Thymus (tissue), 11 donors: ENCODE results near the gene INCENP. TPM values are rescaled to one million over a fixed set of nuclear protein-coding genes. Genes with fewer than 3 reads are reported as not detected.

Experiments
- DNase-seq, 9 donors: peaks; one replicate each; pipeline ENCODE4 v3.0.0-alpha.2; 2013; ENCODE audit warnings: low spot score in 9 of 9, low read depth in 6 of 9, missing footprints in 1 of 9
- H3K27ac ChIP-seq, 2 donors: one replicate each; pipeline ENCODE4 v1.5.1; 2013; ENCODE audit warnings: control low read depth in 1 of 2, low read depth in 1 of 2, low read length in 1 of 2, mild to moderate bottlenecking in 1 of 2, moderate library complexity in 1 of 2
- H3K27me3 ChIP-seq, 2 donors: one replicate each; pipeline ENCODE4 v1.5.1; 2013; ENCODE audit warnings: low read length in 1 of 2; ENCODE audit not compliant: control insufficient read depth in 2 of 2, insufficient read depth in 1 of 2
- H3K36me3 ChIP-seq, 2 donors: one replicate each; pipeline ENCODE4 v1.5.1; 2013; ENCODE audit warnings: low read length in 1 of 2, mild to moderate bottlenecking in 1 of 2, moderate library complexity in 1 of 2; ENCODE audit not compliant: control insufficient read depth in 2 of 2, insufficient read depth in 2 of 2
- H3K4me1 ChIP-seq, 2 donors: one replicate each; pipeline ENCODE4 v1.5.1; 2013; ENCODE audit warnings: low read length in 2 of 2; ENCODE audit not compliant: control insufficient read depth in 2 of 2, insufficient read depth in 2 of 2
- H3K4me3 ChIP-seq, 2 donors: one replicate each; pipeline ENCODE4 v1.5.1; 2013; ENCODE audit warnings: low read length in 2 of 2, control low read depth in 1 of 2, mild to moderate bottlenecking in 1 of 2
- H3K9me3 ChIP-seq, 2 donors: one replicate each; pipeline ENCODE4 v1.5.1; 2013; ENCODE audit warnings: low read length in 1 of 2, mild to moderate bottlenecking in 1 of 2; ENCODE audit not compliant: control insufficient read depth in 2 of 2, insufficient read depth in 1 of 2
- WGBS: extraction: QIAGEN DNeasy Blood & Tissue Kit; methylation state at CpG from one replicate; pipeline ENCODE4 v1.1.7; 2013; 5-methylcytosine and 5-hydroxymethylcytosine counted together
- polyA plus RNA-seq: library from polyadenylated mRNA; stranded (reverse); fragments of 200-250 nt; gene quantifications from one replicate; pipeline ENCODE4 v1.2.3, GENCODE V29; 2013
- total RNA-seq: library from RNA; stranded (reverse); fragments of 120-200 nt; gene quantifications from one replicate; pipeline ENCODE4 v1.2.4, GENCODE V29; 2013
- donor health status: healthy.

The INCENP gene
- total and polyA plus RNA-seq, 2 donors: 5.2 to 24.7 TPM

DNA sequence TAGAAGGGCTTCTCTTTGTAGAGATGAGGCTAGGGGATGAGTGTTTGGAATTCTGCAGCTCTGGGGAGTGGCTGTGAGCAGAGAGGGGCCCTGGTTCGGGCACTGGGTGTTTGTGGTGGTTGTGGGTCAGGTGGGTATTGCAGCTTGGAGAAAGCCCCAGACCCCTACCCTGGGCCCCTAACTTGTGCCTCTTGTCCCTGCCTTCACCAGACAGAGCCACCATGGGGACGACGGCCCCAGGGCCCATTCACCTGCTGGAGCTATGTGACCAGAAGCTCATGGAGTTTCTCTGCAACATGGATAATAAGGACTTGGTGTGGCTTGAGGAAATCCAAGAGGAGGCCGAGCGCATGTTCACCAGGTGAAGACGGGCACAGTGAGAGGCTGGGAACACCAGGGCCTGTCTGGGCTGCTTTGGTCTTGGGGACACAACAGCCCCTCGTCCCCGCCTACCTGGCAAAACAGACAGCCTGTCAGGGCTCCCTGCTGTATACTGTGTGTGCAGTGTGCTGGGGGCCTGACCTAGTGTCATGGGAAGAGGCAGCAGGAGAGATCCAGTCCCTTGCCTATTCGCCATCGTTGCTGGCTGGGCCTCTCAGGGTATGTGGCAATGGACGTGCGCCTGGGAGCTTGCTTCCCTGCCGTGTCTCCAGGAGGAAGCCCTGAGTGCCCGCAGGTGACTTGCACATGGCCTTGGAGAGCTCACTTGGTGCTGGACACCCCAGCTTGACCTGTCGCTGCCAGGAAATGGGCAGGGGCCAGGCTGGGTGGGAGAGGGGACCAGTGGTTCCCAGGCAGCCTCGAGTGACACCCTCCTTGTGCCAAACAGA, 4.3 kb downstream of the INCENP start:
- WGBS: 95% methylated on average over 16 of the region's 16 CpGs
- no peak for DNase-seq
- Histone ChIP-seq H3K9me3 (no peaks in the 10 kb centered on the region), H3K36me3 (peaks cover 48 to 59% of the 10 kb centered on the region in 2 donors), H3K4me3 (no peak overlapping the region), H3K27ac (no peak overlapping the region), H3K4me1 (peaks cover 15 to 18% of the 10 kb centered on the region in 2 donors), H3K27me3 (no peaks in the 10 kb centered on the region)

DNA sequence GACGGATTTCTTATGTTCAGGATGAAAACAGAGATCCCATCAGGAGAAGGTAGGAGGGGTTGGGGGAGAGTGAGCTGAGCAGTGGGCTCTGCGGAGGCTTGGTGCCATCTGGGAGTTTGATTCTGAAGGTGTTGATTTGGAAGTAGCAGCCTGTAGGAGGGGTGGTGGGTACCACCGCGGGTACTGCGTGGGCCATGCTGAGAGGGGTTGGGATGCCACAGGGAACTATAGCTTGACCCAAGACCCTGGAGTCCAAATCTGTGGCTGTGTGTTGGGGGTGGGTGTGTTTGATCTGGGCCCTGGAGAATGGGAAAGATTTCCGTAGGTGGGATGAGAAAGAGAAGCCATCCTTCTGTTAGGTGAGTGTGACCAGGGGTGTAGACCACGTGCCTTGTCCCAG, 5.0 kb downstream of the INCENP start:
- Histone ChIP-seq H3K9me3 (no peaks in the 10 kb centered on the region), H3K27me3 (no peaks in the 10 kb centered on the region), H3K27ac (no peak overlapping the region), H3K4me3 (no peak overlapping the region), H3K4me1 (peaks cover 15 to 18% of the 10 kb centered on the region in 2 donors), H3K36me3 (peaks cover 55 to 65% of the 10 kb centered on the region in 2 donors)
- DNase-seq: no peak
- WGBS: 99% methylated on average over 7 of the region's 7 CpGs

DNA sequence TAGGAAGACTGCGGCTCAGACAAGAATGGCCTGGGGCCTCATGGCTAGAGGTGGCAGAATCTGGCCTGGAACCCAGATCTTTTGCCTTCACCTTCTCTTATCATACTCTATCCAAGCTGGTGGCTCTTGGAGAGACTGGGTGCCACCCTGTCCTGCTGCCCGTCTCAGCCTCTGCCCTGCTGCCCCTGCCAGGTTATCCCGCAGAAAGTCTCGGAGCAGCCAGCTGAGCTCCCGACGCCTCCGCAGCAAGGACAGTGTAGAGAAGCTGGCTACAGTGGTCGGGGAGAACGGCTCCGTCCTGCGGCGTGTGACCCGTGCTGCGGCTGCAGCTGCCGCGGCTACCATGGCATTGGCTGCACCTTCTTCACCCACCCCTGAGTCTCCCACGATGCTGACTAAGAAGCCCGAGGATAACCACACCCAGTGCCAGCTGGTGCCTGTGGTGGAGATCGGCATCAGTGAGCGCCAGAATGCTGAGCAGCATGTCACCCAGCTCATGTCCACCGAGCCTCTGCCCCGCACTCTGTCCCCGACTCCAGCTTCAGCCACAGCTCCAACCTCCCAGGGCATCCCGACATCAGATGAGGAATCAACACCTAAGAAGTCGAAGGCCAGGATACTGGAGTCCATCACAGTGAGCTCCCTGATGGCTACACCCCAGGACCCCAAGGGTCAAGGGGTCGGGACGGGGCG, 5.9 kb downstream of the INCENP start:
- H3K27me3 ChIP-seq: no peaks in the 10 kb centered on the region
- H3K4me1 ChIP-seq: peaks cover 11 to 13% of the 10 kb centered on the region in 2 donors
- peaks cover 58 to 70% of the 10 kb centered on the region in 2 donors for H3K36me3 ChIP-seq
- no peak overlapping the region for H3K4me3 ChIP-seq
- no peak overlapping the region for H3K27ac ChIP-seq
- WGBS: 97% methylated on average over 28 of the region's 28 CpGs
- H3K9me3 ChIP-seq: no peaks in the 10 kb centered on the region
- no peak for DNase-seq

DNA sequence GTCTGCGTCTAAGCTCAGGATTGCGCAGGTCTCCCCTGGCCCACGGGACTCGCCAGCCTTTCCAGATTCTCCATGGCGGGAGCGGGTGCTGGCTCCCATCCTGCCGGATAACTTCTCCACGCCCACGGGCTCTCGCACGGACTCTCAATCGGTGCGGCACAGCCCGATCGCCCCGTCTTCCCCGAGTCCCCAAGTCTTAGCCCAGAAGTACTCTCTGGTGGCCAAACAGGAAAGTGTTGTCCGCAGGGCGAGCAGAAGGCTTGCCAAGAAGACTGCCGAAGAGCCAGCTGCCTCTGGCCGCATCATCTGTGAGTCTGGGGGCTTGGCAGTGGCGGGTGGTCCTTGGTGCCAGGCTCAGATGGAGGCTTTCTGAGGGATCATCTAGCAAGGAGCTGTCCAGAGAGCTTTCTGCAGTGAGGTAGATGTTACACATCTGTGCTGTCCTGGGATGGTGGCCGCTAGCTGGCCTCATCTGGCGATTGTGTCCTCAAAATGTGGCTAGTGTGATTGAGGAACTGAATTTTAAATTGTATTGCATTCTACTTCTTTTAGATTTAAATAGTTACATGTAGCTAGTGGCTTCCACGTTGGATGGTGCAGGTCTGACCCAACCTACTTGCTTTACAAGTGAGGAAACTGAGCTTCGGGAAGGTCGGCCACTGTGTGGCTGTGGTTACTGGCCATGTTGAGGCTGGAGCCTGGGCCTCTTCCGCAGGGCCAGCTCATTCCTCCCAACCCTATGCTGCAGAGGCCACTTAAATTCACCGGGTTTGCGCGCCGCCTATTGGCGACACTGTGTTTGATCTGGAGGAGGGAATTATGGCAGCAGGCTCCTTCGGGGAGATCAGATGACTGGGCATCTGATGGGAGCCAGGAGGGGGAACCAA, 6.7 kb downstream of the INCENP start:
- H3K27me3 ChIP-seq: no peaks in the 10 kb centered on the region
- no peak overlapping the region for H3K4me3 ChIP-seq
- 99% methylated on average over 34 of the region's 34 CpGs for WGBS
- peaks cover 3 to 5% of the 10 kb centered on the region in 2 donors for H3K4me1 ChIP-seq
- DNase-seq: no peak
- peaks cover 60 to 76% of the 10 kb centered on the region in 2 donors for H3K36me3 ChIP-seq
- no peaks in the 10 kb centered on the region for H3K9me3 ChIP-seq
- H3K27ac ChIP-seq: no peak overlapping the region

GRCh38 chr11:62131170-62131464, 7.3 kb downstream of the INCENP start:
- no peak for DNase-seq
- 87% methylated on average over 6 of the region's 6 CpGs for WGBS
- no peak overlapping the region for H3K4me3 ChIP-seq
- peaks cover 61 to 77% of the 10 kb centered on the region in 2 donors for H3K36me3 ChIP-seq
- H3K4me1 ChIP-seq: no peaks in the 10 kb centered on the region
- H3K27ac ChIP-seq: no peak overlapping the region
- no peaks in the 10 kb centered on the region for H3K9me3 ChIP-seq
- no peaks in the 10 kb centered on the region for H3K27me3 ChIP-seq

- no peak for DNase-seq
- peaks cover 69 to 80% of the 10 kb centered on the region in 2 donors for H3K36me3 ChIP-seq
- 98% methylated on average over 6 of the region's 6 CpGs for WGBS
Observed at GRCh38 chr11:62132191-62132590, 8.4 kb downstream of the INCENP start.

GRCh38 chr11:62132689-62133293, 9.0 kb downstream of the INCENP start:
- WGBS: 88% methylated on average over 6 of the region's 6 CpGs
- Histone ChIP-seq H3K27ac (no peak overlapping the region), H3K36me3 (peaks cover 75 to 80% of the 10 kb centered on the region in 2 donors), H3K4me3 (no peak overlapping the region), H3K27me3 (no peaks in the 10 kb centered on the region), H3K4me1 (no peaks in the 10 kb centered on the region), H3K9me3 (no peaks in the 10 kb centered on the region)
- DNase-seq: no peak

More at GRCh38 chr11:62132191-62132590, 8.4 kb downstream of the INCENP start:
- H3K27ac ChIP-seq: no peak overlapping the region
- H3K27me3 ChIP-seq: no peaks in the 10 kb centered on the region
- H3K9me3 ChIP-seq: no peaks in the 10 kb centered on the region
- H3K4me3 ChIP-seq: no peak overlapping the region
- no peaks in the 10 kb centered on the region for H3K4me1 ChIP-seq

DNA sequence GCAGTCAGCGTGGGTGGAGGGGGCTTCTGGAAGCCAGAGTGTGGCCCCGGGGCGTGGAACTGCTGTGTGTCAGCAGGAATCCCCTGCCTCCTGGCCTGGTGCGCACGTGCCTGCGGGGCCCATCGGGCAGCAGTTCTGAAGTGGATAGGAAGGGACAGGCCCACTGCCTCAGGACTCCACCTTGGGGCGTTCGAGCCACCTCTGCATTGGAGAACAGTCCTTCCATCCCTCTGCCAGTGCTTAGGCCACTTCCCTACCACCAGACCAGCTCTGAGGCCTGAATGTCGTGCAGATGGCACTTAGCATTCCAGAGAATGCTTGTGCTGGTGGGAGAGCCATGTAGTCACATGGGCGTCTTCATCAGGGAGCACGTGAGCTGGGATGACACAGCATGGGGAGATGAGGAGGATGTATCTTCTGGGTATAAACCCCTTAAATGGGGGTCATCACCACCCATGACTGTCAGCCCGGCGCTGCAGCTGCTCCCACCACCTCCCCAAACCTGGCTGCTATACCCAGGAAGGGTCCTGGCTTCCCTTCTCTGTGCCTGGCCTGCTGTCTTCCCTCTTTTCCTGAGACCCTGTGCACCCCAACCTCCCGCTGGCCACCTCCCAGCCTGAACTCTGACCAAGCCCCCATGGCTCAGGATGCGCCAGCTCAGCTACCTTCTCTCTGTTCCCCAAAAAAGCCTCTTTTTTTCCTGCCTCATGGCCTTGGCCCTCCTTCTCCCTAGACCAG, 9.7 kb downstream of the INCENP start:
- Histone ChIP-seq H3K27me3 (no peaks in the 10 kb centered on the region), H3K27ac (no peak overlapping the region), H3K36me3 (peaks cover 75 to 80% of the 10 kb centered on the region in 2 donors), H3K4me1 (no peaks in the 10 kb centered on the region), H3K9me3 (no peaks in the 10 kb centered on the region), H3K4me3 (no peak overlapping the region)
- no peak for DNase-seq
- WGBS: 96% methylated on average over 16 of the region's 16 CpGs
